Stimulated activated naive CD4-positive, alpha-beta T cell (primary cell): ENCODE measurements around the gene UNKL.
A peak's percentile ranks its signal among the peaks of the same experiment; 100 is the strongest.

Experiments
- DNase-seq, 6 experiments: peaks; one replicate each; lab custom pipeline; 2025; lab: John Stamatoyannopoulos, UW

Gene UNKL

DNA sequence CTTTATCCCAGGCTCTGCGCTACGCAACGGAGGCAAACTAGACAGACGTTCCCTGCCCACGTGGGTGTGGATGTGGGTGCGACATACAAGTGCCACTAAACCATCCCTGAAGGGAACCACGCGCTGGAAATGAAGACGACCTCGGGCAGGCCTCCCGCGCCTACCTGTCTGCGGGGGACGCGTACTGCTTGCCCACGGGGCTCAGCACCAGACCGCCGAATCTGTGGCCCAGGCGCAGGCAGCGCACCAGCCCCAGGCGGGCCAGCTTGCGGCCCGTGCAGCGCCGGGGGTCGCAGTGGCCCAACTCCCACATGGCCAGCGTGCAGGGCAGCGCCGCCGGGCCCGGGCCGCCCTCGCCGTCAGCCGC is 63.3 kb downstream of the UNKL start:
- DNase-seq, result peak in 1 of 6 experiments; percentile 29

DNA sequence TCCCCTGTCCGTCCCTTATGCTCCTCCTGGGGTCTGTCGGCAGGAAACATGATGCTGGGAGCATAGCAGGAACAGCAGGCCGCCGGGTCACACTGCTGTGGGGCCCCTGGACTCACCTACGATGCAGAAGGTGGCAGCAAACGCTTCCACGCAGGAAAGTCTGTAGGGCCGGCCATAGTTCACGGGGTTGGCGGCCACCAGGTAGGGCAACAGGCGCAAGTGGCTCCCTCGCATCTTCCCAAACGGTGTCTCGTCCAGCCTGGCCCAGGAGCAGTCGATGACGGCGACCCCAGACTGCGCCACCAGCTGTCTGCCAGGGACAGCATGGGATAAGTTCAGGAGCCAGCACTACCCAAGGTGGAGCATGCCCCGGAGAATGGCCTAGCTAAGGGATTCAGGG is 63.8 kb downstream of the UNKL start:
- no peak for DNase-seq

DNA sequence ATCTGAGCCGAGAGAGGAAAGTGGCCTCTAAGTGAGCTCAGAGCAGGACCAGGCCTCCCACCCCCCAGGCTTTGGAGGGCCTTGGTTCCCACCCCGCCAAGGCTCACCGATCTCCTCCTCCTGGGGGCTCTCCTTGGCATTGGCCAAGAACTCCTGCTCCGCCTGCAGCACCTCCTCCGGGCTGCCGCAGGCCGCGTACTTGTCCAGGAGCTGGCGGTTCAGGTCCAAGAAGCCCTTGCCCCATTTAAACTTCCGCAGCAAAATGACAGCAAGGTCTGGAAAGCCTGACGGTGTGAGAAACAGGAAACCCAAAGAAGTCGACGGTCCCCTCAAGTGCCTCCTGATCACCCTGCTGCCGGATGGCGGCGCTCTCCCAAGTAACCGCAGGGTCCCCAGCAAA is 64.6 kb downstream of the UNKL start:
- no peak for DNase-seq

DNA sequence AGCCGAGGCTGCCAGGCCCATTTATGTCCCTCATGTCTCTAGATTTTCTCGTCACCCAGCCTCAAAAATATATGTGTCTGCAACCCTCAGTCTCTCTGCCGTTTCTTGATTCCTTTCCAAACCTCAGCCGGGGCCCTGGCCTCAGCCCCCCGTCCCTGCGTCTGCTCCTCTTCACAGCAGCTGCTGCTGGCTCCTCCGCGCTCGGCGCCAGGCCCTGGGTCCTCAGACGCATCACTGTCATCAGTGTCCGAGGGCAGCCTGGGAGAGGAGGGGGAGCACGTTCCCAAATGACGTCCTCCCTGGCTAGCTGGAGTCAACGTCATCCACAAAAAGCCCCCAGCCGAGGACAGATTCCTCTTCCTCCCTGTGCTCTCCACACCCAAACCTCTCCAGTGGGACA is 65.2 kb downstream of the UNKL start:
- no peak for DNase-seq

DNA sequence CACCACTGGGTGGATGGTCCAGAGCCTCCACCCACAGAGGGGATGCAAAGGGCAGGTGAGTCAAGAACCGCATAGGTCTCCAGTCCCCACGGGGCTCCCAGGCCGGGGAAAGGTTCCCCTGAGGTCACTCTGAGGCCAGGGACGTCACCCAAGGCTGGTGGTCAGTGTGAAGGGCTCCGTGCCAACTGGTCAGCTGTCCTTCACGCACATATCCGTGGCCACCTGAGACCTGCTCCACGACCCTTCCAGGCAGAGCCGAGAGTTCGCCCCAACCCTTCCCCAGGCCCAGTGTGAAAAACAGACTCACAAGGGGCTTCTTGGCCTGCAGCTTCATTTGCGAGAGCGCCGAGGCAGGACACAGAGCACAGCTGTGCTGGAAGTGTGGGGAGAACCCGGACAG is 65.6 kb downstream of the UNKL start:
- DNase-seq, result no peak

DNA sequence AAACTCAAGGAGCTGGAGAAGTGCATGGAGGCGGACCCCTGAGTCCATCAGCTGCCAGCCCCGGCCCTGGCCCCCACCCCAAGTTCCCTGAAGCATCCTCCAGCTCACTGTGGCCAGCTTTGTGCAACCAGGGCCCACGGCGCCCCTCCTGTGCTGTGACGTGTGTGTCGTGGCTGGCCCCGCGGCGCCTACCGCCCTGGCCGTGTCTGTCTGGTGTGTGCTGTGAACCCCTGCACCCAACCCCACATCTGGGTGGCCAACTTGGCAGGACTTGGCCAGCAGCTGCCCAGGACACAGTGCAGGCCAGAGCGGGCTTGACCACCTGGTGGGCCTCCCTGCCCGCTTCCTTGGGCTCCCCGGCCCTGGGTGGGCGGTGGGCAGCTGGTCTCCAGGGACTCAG is 66.1 kb downstream of the UNKL start:
- DNase-seq, result no peak

DNA sequence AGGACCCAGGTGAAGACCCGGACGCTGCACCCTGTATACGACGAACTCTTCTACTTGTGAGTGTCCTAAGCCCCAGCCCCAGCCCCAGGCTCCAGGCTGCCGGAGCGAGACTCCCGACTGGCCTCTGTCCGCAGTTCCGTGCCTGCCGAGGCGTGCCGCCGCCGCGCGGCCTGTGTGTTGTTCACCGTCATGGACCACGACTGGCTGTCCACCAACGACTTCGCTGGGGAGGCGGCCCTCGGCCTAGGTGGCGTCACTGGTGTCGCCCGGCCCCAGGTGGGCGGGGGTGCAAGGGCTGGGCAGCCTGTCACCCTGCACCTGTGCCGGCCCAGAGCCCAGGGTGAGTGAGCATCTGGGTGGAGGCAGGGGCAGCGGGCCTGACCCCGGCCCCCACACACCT is 66.5 kb downstream of the UNKL start:
- DNase-seq, result no peak

DNA sequence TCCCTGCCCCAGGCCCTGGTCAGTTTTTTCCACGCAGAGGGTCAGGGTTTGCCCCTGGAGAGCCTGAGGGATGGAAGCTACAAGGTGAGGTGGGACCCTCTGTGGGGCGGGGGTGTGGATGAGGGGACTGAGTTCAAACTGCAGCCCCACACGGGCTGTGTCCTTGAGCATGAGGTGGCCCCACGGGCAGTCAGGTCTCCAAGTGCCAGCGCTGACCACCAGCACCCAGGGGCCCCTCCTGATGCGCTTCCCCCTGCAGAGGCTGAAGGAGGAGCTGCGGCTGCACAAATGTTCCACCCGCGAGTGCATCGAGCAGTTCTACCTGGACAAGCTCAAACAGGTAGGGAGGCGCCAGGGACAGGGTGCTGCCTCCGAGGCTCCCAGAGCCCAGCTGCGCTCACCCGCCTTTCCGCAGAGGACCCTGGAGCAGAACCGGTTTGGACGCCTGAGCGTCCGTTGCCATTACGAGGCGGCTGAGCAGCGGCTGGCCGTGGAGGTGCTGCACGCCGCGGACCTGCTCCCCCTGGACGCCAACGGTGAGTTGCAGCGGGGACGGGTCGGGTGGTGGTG is 67.1 kb downstream of the UNKL start:
- no peak for DNase-seq

DNA sequence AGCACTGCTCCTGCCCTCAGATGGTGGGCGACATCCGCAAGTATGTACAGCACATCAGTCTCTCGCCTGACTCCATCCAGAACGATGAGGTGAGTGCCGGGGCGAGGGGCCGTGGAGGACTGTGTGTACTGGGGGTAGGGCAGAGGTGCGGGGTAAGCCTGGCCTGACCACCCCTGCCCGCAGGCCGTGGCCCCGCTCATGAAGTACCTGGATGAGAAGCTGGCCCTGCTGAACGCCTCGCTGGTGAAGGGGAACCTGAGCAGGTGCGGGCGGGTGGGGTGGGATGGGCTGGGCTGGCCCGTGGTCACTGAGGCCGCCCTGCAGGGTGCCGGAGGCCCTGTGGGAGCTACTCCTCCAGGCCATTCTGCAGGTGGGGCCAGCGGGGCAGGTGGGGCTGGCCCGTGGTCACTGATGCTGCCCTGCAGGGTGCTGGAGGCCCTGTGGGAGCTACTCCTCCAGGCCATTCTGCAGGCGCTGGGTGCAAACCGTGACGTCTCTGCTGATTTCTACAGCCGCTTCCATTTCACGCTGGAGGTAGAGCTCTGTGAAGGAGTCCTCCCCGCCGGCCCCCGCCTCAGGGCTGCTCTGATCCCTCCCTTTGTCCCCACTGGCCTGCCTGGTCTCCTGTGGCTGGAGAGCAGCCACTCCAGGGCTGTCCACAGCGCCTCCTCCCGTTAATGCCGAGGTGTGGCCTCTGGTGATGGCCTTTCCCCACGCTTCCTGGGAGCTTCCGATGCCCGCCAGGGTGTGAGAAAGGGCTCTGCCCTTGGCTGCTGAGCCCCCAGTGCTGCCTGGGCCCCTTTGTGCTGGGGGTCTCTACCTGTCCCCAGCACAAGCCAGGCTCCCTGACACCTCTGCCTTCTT is 67.8 kb downstream of the UNKL start:
- DNase-seq, result no peak

DNA sequence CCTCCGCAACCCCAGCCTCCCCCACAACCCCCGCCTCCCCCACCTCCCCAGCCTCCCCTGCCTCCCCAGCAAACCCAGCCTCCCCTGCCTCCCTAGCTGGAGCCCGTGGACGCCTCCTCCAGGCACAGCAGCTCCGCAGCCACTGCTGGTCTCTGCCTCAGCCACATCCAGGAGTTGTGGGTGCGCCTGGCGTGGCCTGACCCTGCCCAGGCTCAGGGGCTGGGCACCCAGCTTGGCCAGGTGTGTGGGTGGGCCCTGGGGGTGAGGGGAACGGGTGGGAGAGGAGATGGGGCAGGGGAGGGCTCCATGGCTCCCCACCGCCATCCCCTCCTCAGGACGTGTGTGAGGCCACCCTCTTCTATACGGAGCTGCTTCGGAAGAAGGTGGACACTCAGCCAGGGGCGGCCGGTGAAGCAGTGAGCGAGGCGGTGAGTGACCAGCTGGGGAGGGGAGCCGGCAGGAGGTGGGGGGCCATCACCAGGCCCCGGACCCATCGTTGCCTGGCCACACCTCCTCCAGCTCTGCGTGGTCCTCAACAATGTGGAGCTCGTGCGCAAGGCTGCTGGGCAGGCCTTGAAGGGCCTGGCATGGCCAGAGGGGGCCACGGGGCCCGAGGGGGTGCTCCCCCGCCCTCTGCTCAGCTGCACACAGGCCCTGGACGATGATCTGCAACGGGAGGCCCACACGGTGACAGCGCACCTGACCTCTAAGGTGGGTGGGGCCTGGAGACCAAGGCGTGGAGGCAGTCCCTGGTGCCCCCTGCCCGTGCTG is 68.7 kb downstream of the UNKL start:
- no peak for DNase-seq

DNA sequence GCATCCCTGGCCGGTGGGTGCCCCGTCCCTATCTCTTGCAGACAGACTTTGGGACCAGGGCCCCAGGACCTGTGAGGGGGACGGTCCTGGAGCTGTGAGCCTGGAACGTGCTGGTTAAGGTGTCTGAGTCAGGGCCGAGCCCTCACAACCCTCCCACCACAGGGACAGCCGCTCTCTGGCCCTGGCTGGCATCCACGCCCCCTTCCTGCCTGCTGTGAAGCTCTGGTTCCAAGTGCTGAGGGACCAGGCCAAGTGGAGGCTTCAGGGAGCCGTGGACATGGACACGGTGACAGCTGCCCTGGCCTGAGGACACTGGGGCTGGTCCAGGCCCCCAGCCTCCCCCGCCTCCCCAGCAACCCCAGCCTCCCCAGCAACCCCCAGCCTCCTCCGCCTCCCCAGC is 69.4 kb downstream of the UNKL start:
- no peak for DNase-seq

DNA sequence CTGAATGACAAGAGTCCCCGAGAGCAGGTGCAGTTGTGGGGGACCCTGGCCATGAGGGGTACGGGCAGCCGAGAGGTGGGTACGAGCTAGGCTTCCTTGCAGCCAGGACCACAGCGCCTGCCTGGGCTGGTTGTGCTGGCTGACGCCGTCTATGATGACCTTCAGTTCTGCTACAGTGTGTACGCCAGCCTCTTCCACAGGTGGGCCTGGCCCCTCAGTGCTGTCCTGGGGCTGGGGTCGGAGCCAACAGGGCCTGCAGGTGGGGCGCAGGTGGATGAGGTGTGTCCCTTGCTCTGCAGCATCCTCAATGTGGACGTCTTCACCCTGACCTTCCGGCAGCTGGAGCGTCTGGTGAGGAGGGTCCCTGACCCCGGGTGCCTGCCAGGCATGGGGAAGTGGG is 70.0 kb downstream of the UNKL start:
- DNase-seq, result no peak

DNA sequence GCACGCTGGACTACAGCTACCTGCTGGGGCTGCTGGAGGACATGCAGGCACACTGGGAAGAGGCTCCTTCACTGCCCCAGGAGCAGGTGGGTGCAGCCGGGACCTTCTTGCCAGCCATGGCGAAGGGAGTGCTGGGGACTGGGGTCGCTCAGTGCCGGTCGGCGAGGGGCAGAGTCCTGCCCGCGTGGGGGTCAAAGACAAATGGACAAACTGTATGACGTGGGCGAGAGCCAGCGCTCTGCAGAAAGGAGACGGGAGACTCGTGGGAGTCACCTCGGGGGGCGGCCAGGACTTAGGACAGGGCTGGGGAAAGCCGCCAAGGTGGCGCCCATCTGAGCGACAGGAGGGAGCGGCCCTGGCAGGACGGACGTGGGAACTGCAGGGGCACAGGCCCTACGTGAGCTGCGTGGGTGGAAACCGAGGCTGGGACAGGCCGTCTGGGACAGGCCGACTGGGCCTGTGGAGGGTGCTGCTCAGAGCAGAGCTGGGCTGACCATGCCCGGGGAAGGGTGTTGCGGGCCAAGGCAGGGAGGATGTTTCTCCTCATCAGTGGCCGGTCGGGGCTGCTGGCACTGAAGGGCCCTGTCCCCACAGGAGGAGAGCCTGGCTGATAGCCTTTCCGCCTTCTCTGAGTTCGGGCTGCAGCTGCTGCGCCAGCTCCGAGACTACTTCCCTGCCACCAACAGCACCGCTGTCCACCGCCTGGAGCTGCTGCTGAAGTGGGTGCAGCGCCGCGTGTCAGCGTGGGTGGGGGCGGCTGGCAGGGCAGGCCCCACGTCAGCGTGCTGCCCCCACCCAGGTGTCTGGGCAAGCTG is 70.9 kb downstream of the UNKL start:
- no peak for DNase-seq

DNA sequence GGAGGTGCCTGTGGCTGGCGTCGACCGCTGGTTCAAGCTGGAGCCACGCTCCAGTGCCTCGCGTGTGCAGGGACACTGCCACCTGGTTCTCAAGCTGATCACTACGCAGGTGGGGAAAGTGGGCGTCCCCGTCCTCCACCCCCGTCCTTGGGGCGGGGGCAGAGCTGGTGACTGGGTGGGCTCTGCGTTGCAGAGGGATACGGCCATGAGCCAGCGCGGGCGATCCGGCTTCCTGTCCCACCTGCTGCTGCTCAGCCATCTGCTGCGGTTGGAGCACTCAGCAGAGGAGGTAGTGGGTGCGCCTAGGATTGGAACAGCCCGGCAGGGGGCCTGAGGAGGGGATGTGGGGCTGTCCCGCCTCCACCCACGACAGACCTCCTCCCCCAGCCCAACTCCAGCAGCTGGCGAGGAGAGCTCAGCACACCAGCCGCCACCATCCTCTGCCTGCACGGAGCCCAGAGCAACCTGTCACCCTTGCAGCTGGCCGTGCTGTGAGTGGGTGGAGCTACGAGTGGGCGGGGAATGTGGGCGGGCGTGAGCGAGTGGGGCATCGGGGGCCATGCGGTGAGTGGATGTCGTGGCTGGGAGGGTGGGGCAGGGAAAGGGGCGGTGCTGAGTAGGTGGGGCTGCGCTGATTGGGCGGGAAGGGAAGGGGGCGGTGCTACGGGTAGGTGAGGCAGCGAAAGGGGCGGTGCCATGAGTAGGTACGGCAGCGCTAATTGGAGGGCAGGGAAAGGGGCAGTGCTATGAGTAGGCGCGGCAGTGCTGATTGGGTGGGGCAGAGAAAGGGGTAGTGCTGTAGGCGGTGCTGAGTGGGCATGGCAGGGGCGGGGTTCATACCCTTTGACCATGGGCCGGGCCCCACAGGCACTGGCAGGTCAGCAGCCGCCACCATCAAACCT is 71.7 kb downstream of the UNKL start:
- peak; percentile 93 to 97 (median 95) for DNase-seq

DNA sequence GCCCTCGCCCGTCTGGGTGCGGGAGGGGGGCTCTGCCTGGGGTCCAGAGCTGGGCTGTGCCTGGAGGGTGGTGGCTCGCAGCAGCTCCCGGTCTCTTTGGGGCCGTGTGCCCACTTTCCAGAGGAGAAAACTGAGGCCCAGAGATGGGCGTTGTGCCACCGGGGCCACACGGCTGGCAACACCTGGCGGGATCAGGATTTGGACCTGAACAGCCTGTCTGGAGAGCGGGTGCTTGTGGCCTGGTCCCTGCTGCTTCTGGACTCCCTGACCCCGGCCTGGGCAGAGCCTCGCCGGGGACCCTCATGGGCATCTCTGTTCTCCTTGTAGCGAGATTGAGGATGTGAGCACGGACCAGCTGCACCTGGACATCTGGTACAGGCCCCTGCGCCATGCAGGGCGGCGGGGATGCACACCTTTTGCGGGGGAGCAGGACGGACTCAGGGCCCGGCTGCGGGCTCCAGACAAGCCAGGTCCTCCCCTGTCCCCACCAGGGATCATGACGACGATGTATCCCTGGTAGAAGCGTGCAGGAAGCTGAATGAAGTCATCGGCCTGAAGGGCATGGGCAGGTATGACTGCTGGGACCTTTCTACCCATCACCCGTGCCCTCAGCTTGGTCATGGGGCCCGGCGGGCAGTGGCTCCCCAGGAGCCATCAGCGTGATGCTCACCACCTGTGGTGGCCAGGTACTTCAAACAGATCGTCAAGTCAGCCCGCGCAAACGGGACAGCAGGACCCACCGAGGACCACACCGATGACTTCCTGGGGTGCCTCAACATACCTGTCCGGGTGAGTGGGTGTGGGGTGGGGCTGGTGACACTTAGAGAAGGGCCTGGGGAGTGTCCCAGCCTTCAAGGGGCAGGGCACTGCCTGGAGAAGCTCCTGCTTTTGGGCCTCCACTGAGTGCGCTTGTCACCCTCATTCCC is 72.7 kb downstream of the UNKL start:
- DNase-seq, result no peak

DNA sequence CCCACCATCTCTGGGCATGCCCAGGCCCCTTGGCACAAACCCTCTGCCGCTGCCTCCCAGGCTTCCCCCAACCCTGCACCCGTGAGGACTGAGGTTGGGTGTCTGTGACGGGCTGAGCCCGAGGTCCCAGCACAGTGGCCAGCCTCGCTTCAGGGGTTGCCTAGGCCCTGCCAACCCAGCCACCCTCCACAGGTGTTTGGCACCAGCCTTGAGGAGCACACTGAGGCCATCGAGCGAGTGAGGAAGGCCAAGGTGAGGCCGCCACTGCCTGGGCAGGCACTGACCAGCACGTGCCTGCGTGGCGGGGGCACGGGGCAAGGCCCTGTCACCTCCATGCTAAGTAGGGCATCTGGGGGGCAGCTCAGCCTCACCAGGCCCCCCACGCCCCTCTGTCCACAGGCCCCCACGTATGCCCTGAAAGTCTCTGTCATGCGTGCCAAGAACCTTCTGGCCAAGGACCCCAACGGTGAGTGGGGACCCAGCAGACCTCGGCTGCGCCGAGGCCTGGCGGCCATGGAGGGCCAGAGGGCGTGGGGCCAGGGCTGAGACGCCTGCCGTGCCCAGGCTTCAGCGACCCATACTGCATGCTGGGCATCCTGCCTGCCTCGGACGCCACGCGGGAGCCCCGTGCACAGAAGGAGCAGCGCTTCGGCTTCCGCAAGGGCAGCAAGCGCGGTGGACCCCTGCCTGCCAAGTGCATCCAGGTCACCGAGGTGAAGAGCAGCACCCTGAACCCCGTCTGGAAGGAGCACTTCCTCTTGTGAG is 73.6 kb downstream of the UNKL start:
- no peak for DNase-seq

DNA sequence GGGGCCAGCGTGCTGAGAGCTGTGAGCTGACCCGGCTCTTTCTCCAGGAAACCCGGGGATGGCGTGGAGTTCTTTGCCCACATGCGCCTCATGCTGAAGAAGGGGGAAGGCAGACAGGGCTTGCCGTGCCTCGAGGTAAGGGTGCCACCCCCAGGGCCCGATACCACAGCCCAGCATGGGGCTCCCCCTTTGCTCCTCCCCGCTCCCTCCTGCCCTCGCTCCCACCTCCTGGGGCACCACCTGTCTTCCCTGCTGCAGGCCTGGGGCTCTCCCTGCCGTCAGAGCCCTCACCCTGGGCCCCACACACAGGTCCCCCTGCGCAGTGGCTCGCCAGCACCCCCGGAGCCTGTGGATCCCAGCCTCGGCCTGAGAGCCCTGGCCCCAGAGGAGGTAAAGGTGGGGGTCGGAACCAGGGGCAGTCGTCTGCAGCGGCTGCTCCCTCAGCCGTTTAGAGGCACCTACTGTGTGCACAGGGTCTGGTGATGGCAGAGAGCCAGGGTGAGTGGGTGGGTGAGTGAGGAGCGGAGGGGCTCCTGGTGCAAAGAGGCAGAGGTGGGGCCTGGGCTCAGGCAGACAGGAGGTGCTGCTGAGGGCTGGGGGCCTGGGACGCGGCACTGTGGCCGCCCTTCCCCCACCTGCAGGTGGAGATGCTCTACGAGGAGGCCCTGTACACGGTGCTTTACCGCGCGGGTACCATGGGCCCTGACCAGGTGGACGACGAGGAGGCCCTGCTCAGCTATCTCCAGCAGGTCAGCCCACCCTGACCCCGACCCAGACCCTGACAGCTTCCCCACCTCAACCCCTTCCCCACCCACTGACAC is 75.4 kb downstream of the UNKL start:
- no peak for DNase-seq

DNA sequence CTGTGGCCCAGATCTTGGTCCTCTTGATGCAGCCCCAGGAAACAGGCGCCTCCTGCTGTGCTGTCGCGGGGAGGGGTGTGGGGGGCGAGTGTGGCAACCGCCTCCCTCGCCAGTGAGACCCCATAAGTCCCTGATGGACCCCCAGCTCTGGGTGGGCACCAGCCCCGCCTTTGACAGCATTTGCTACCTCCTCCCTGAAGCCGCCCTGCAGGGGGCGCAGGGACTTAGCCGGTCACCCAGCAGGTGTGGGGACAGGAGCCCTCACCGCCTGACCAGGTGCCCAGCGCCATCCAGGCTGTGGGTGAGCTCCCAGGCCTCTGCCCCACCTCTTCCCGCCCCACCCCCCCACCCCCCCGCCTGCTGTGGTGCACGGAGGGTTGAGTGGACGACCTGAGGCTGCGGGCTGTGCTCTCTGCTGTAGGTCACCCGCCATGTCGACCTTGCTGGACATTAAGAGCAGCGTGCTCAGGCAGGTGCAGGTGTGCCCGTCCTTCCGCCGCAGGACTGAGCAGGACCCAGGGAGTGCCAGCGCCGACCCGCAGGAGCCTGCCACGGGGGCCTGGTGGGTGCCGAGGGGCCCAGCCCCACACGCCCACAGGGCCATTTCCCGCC is 76.3 kb downstream of the UNKL start:
- no peak for DNase-seq
